SK-N-SH (cell line): ENCODE results near the gene SMARCA2. TPM values are rescaled to one million over a fixed set of nuclear protein-coding genes. Genes with fewer than 3 reads are reported as not detected.

Source experiments
- CTCF ChIA-PET: fragments of 300-600, 350-600 bp; formaldehyde crosslinking; extraction: SDS; loops from one replicate; lab custom pipeline; 2021; lab: Yijun Ruan, JAX
- POLR2A ChIA-PET: fragments of 350-600 bp; sonication (Branson Sonifier 250); formaldehyde crosslinking; extraction: SDS; loops from one replicate; lab custom pipeline; 2020; ENCODE audit warnings: antibody characterized with exemption, inconsistent platforms; lab: Yijun Ruan, JAX
- DNase-seq: peaks from one replicate; pipeline ENCODE4 v3.0.0; 2012
- H2AFZ ChIP-seq: fragments of 200-600 bp; sonication (generic); 2 replicates; pipeline ENCODE4 v1.8.1; 2016; ENCODE audit warnings: antibody characterized with exemption, mild to moderate bottlenecking, low read depth
- H3F3A ChIP-seq: fragments of 200-600 bp; sonication (generic); replicated peaks from 2 replicates; pipeline ENCODE3; 2016; ENCODE audit warnings: antibody characterized with exemption, mild to moderate bottlenecking; ENCODE audit not compliant: insufficient read depth
- H3K27ac ChIP-seq, 2 experiments: fragments of 200-500 bp in 1 of 2; fragments of 200-600 bp in 1 of 2; sonication (Bioruptor generic) in 1 of 2; sonication (generic), shearing (Covaris generic) in 1 of 2; 2 replicates each; pipeline versions ENCODE4 v1.5.1 to v1.6.1; 2014 to 2016; ENCODE audit warnings: low read depth in 2 of 2, inconsistent platforms in 1 of 2, low read length in 1 of 2, mild to moderate bottlenecking in 1 of 2, mixed read lengths in 1 of 2
- H3K27me3 ChIP-seq: fragments of 200-600 bp; sonication (generic), shearing (Covaris generic); 2 replicates; pipeline ENCODE4 v1.6.1; 2016; ENCODE audit warnings: mixed run types; ENCODE audit not compliant: insufficient read depth
- H3K36me3 ChIP-seq, 2 experiments: fragments of 200-500 bp in 1 of 2; fragments of 200-600 bp in 1 of 2; sonication (Bioruptor generic) in 1 of 2; sonication (generic) in 1 of 2; replicated peaks in 1 of 2; 2 replicates each; pipeline versions ENCODE3 to v1.5.1; 2014 to 2016; ENCODE audit warnings: low read length in 1 of 2, mild to moderate bottlenecking in 1 of 2; ENCODE audit not compliant: insufficient read depth in 2 of 2, control insufficient read depth in 1 of 2
- H3K4me1 ChIP-seq, 2 experiments: fragments of 200-500 bp in 1 of 2; fragments of 200-600 bp in 1 of 2; sonication (Bioruptor generic) in 1 of 2; sonication (generic), shearing (Covaris generic) in 1 of 2; 2 replicates each; pipeline versions ENCODE4 v1.5.1 to v1.6.1; 2014 to 2016; ENCODE audit warnings: low read depth in 1 of 2, low read length in 1 of 2, mixed run types in 1 of 2; ENCODE audit not compliant: insufficient read depth in 2 of 2, control insufficient read depth in 1 of 2
- H3K4me2 ChIP-seq: fragments of 200-600 bp; sonication (generic), shearing (Covaris generic); 2 replicates; pipeline ENCODE4 v1.6.1; 2017; ENCODE audit warnings: mixed run types
- H3K4me3 ChIP-seq, 2 experiments: fragments of 200-500 bp in 1 of 2; fragments of 200-600 bp in 1 of 2; sonication (Bioruptor generic) in 1 of 2; sonication (generic), shearing (Covaris generic) in 1 of 2; 2 replicates each; pipeline versions ENCODE4 v1.5.1 to v1.8.1; 2014 to 2016; ENCODE audit warnings: low read depth in 2 of 2, inconsistent platforms in 1 of 2, low read length in 1 of 2, mild to moderate bottlenecking in 1 of 2, mixed read lengths in 1 of 2, moderate library complexity in 1 of 2
- H3K79me2 ChIP-seq: fragments of 200-600 bp; sonication (generic); 2 replicates; pipeline ENCODE4 v1.8.1; 2017; ENCODE audit warnings: mild to moderate bottlenecking; ENCODE audit not compliant: insufficient read depth
- H3K9ac ChIP-seq: fragments of 200-600 bp; sonication (generic); 2 replicates; pipeline ENCODE4 v1.6.1; 2017; ENCODE audit warnings: mixed run types
- H3K9me2 ChIP-seq: fragments of 200-600 bp; sonication (generic); 2 replicates; pipeline ENCODE4 v1.6.1; 2017; ENCODE audit warnings: mixed run types
- H3K9me3 ChIP-seq: fragments of 200-600 bp; sonication (generic); 2 replicates; pipeline ENCODE4 v1.6.1; 2017; ENCODE audit warnings: mixed run types, mild to moderate bottlenecking, moderate library complexity
- H4K20me1 ChIP-seq: fragments of 200-600 bp; sonication (generic); 2 replicates; pipeline ENCODE4 v1.6.1; 2017; ENCODE audit warnings: mild to moderate bottlenecking, mixed run types; ENCODE audit not compliant: insufficient read depth
- CHD2 ChIP-seq: fragments of 150-350 bp; IDR thresholded peaks from 2 replicates; pipeline ENCODE4 v1.6.1; 2018; ENCODE audit warnings: low read length; ENCODE audit not compliant: partially characterized antibody
- EP300 ChIP-seq, 2 experiments: IDR thresholded peaks; 2 replicates each; pipeline versions ENCODE4 v1.4.0 to v1.6.1; 2012; ENCODE audit warnings: borderline replicate concordance in 1 of 2, low read depth in 1 of 2, low read length in 1 of 2
- FOSL2 ChIP-seq: IDR thresholded peaks from 2 replicates; pipeline ENCODE4 v1.4.0; 2012; ENCODE audit warnings: low read depth, mild to moderate bottlenecking, moderate library complexity, borderline replicate concordance
- FOXM1 ChIP-seq: IDR thresholded peaks from 2 replicates; pipeline ENCODE4 v1.4.0; 2012; ENCODE audit warnings: low read depth, mild to moderate bottlenecking
- GATA2 ChIP-seq: sonication (generic); formaldehyde crosslinking; IDR thresholded peaks from 2 replicates; pipeline ENCODE4 v1.5.0; 2020; ENCODE audit warnings: mild to moderate bottlenecking, missing genetic modification reagents
- MEF2A ChIP-seq: IDR thresholded peaks from 2 replicates; pipeline ENCODE4 v1.4.0; 2012; ENCODE audit warnings: low read depth, borderline replicate concordance
- NRF1 ChIP-seq: IDR thresholded peaks from 2 replicates; pipeline ENCODE4 v1.6.1; 2012; ENCODE audit warnings: low read depth, mild to moderate bottlenecking, low read length
- POLR2AphosphoS5 ChIP-seq: IDR thresholded peaks from 2 replicates; pipeline ENCODE4 v1.6.1; 2012; ENCODE audit warnings: low read depth, low read length
- RAD21 ChIP-seq: IDR thresholded peaks from 2 replicates; pipeline ENCODE4 v1.6.1; 2012; ENCODE audit warnings: mild to moderate bottlenecking, low read length
- SIN3A ChIP-seq: IDR thresholded peaks from 2 replicates; pipeline ENCODE4 v1.6.1; 2012; ENCODE audit warnings: low read depth, mild to moderate bottlenecking, low read length, moderate library complexity, borderline replicate concordance
- SMC3 ChIP-seq: IDR thresholded peaks from 2 replicates; pipeline ENCODE4 v1.6.1; 2012; ENCODE audit warnings: low read depth, low read length, improper control_type of control experiment
- TAF1 ChIP-seq: IDR thresholded peaks from 2 replicates; pipeline ENCODE4 v1.6.1; 2012; ENCODE audit warnings: low read depth, mild to moderate bottlenecking, low read length, moderate library complexity, borderline replicate concordance
- TCF12 ChIP-seq: IDR thresholded peaks from 2 replicates; pipeline ENCODE4 v1.4.0; 2012
- WGBS: methylation state at CpG from one replicate; pipeline ENCODE4 v1.1.6; 2017; ENCODE audit warnings: low lambda C conversion rate; 5-methylcytosine and 5-hydroxymethylcytosine counted together
- polyA plus RNA-seq, 3 experiments: library from polyadenylated mRNA; depleted of rRNA; stranded (reverse); fragments of >200 nt; gene quantifications; 2 replicates each; pipeline ENCODE4 v1.2.3, GENCODE V29; 2012
- TF ChIP-seq, protein P1 (sequence below): IDR thresholded peaks from 2 replicates; pipeline ENCODE4 v1.4.0; 2012; ENCODE audit warnings: low read depth, borderline replicate concordance
- TF ChIP-seq, protein P2 (sequence below): IDR thresholded peaks from 2 replicates; pipeline ENCODE4 v1.4.0; 2012; ENCODE audit warnings: low read depth, borderline replicate concordance
- TF ChIP-seq, protein P3 (sequence below): fragments of 200-600 bp; sonication (generic); IDR thresholded peaks from 2 replicates; pipeline ENCODE4 v1.6.1; 2017; ENCODE audit warnings: antibody characterized with exemption, mild to moderate bottlenecking, moderate library complexity

The SMARCA2 gene
- polyA plus RNA-seq, 1 of the 3 experiments (the other 2 are of a cell fraction): 17.4 TPM

DNA sequence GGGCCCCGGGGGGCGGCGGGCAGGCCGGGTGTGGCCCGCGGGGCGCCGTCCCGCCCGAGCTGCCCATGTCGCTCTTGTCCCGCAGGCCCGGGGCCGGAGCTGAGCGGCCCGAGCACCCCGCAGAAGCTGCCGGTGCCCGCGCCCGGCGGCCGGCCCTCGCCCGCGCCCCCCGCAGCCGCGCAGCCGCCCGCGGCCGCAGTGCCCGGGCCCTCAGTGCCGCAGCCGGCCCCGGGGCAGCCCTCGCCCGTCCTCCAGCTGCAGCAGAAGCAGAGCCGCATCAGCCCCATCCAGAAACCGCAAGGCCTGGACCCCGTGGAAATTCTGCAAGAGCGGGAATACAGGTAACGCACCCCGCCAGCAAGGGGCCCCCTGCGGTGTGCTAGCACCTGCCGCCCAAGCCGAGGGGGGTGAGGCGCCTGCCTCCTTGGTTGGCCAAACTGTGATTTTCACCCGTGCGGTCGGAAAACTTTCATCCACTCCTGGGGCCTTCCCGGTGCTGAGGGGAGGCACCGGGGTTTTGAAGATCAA is 32.1 kb downstream of the SMARCA2 start:
- TF ChIP-seq, protein P1, sequence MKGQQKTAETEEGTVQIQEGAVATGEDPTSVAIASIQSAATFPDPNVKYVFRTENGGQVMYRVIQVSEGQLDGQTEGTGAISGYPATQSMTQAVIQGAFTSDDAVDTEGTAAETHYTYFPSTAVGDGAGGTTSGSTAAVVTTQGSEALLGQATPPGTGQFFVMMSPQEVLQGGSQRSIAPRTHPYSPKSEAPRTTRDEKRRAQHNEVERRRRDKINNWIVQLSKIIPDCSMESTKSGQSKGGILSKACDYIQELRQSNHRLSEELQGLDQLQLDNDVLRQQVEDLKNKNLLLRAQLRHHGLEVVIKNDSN: no peak
- TF ChIP-seq, protein P2, sequence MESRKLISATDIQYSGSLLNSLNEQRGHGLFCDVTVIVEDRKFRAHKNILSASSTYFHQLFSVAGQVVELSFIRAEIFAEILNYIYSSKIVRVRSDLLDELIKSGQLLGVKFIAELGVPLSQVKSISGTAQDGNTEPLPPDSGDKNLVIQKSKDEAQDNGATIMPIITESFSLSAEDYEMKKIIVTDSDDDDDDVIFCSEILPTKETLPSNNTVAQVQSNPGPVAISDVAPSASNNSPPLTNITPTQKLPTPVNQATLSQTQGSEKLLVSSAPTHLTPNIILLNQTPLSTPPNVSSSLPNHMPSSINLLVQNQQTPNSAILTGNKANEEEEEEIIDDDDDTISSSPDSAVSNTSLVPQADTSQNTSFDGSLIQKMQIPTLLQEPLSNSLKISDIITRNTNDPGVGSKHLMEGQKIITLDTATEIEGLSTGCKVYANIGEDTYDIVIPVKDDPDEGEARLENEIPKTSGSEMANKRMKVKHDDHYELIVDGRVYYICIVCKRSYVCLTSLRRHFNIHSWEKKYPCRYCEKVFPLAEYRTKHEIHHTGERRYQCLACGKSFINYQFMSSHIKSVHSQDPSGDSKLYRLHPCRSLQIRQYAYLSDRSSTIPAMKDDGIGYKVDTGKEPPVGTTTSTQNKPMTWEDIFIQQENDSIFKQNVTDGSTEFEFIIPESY: no peak
- no peak for TF ChIP-seq RAD21
- no peak for TF ChIP-seq GATA2 (CRISPR knock-in tag)
- no peak for TF ChIP-seq TCF12
- TF ChIP-seq SIN3A: no peak
- H3K9me2 ChIP-seq: no peaks in the 10 kb centered on the region
- no peak overlapping the region for H3K9ac ChIP-seq
- peaks cover 8% of the 10 kb centered on the region in 2 experiments for H3K36me3 ChIP-seq
- H4K20me1 ChIP-seq: no peaks in the 10 kb centered on the region
- peaks cover 5% of the 10 kb centered on the region for H3F3A ChIP-seq
- ChIA-PET CTCF (no interaction called here), POLR2A (no interaction called here)
- no peak overlapping the region for H3K27ac ChIP-seq
- DNase-seq: no peak
- H3K4me2 ChIP-seq: no peak overlapping the region
- no peaks in the 10 kb centered on the region for H3K4me1 ChIP-seq
- no peaks in the 10 kb centered on the region for H3K79me2 ChIP-seq
- H3K27me3 ChIP-seq: no peaks in the 10 kb centered on the region
- no peaks in the 10 kb centered on the region for H3K9me3 ChIP-seq
- H3K4me3 ChIP-seq: no peak overlapping the region
- no peak overlapping the region for H2AFZ ChIP-seq
- 97% methylated on average over 17 of the region's 54 CpGs for WGBS

DNA sequence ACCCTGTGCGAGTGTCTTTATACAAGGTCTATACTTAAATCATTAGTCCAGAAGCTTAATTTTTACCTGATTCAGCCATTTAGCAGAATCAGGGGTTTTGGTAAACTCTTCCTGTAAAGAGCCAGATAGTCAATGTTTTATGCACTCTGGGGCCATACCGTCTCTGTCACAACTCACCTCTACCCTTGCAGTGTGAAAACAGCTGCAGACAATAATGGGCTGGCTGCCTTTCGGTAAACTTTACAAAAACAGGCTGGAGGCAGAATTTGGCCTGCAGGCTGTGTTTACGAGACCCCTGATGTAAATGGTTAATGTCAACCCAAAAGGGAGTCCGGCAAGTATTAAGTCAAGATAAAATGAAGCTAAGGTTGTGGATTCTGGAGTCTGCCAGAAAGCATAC is 32.8 kb downstream of the SMARCA2 start:
- Histone ChIP-seq H3K79me2 (no peaks in the 10 kb centered on the region), H4K20me1 (no peaks in the 10 kb centered on the region), H3F3A (peaks cover 5% of the 10 kb centered on the region), H3K9me2 (no peaks in the 10 kb centered on the region), H3K27me3 (no peaks in the 10 kb centered on the region), H2AFZ (no peak overlapping the region), H3K4me3 (no peak overlapping the region), H3K36me3 (peaks cover 8% of the 10 kb centered on the region in 2 experiments), H3K4me1 (no peaks in the 10 kb centered on the region), H3K27ac (no peak overlapping the region), H3K4me2 (no peak overlapping the region), H3K9me3 (no peaks in the 10 kb centered on the region), H3K9ac (no peak overlapping the region)
- POLR2A ChIA-PET: no interaction called here
- TF ChIP-seq, protein P3, sequence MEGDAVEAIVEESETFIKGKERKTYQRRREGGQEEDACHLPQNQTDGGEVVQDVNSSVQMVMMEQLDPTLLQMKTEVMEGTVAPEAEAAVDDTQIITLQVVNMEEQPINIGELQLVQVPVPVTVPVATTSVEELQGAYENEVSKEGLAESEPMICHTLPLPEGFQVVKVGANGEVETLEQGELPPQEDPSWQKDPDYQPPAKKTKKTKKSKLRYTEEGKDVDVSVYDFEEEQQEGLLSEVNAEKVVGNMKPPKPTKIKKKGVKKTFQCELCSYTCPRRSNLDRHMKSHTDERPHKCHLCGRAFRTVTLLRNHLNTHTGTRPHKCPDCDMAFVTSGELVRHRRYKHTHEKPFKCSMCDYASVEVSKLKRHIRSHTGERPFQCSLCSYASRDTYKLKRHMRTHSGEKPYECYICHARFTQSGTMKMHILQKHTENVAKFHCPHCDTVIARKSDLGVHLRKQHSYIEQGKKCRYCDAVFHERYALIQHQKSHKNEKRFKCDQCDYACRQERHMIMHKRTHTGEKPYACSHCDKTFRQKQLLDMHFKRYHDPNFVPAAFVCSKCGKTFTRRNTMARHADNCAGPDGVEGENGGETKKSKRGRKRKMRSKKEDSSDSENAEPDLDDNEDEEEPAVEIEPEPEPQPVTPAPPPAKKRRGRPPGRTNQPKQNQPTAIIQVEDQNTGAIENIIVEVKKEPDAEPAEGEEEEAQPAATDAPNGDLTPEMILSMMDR: no peak
- TF ChIP-seq SMC3 (no peak), FOSL2 (no peak), RAD21 (no peak), EP300 (IDR thresholded peaks at IDR 0.05; ENCODE audit: borderline replicate concordance in 1 of 2, low read depth in 1 of 2, low read length in 1 of 2) (no peak), FOXM1 (no peak), NRF1 (no peak), CHD2 (no peak), SIN3A (no peak), TAF1 (no peak), POLR2AphosphoS5 (no peak), TCF12 (no peak), MEF2A (no peak)
- TF ChIP-seq, protein P1: no peak
- DNase-seq: no peak
- WGBS: 96% methylated on average over 5 of the region's 5 CpGs
- CTCF ChIA-PET: interaction anchor here (0.5 kb wide), 1 partner anchor 157 kb away, joined by 3 read pairs; no protein-coding TSS in a partner anchor
